HEK293 (cell line): Measurements from ENCODE around the gene SIL1.

Source experiments
- CTCF ChIP-seq: fragments of 450-650 bp; formaldehyde crosslinking; IDR thresholded peaks from 2 replicates; pipeline ENCODE4 v1.5.1; 2016; ENCODE audit warnings: missing biosample characterization, missing genetic modification characterization
- KLF1 ChIP-seq: fragments of 450-650 bp; formaldehyde crosslinking; IDR thresholded peaks from 2 replicates; pipeline ENCODE4 v1.5.1; 2016; ENCODE audit warnings: missing biosample characterization, missing genetic modification characterization
- KLF16 ChIP-seq: fragments of 450-650 bp; formaldehyde crosslinking; IDR thresholded peaks from 2 replicates; pipeline ENCODE4 v1.5.1; 2017; ENCODE audit warnings: missing biosample characterization, missing genetic modification characterization
- REST ChIP-seq: fragments of 450-650 bp; formaldehyde crosslinking; IDR thresholded peaks from 2 replicates; pipeline ENCODE4 v1.5.1; 2016; ENCODE audit warnings: missing biosample characterization, missing genetic modification characterization
- TSHZ1 ChIP-seq: fragments of 450-650 bp; formaldehyde crosslinking; IDR thresholded peaks from 2 replicates; pipeline ENCODE4 v1.5.1; 2016; ENCODE audit warnings: missing biosample characterization, missing genetic modification characterization, borderline replicate concordance
- YY1 ChIP-seq: fragments of 450-650 bp; formaldehyde crosslinking; IDR thresholded peaks from 2 replicates; pipeline ENCODE4 v1.5.1; 2018; ENCODE audit warnings: missing biosample characterization, missing genetic modification characterization
- ZBTB1 ChIP-seq: fragments of 450-650 bp; formaldehyde crosslinking; IDR thresholded peaks from 2 replicates; pipeline ENCODE4 v1.5.1; 2016; ENCODE audit warnings: missing biosample characterization, missing genetic modification characterization
- ZBTB11 ChIP-seq: fragments of 450-650 bp; formaldehyde crosslinking; conservative IDR thresholded peaks from 2 replicates; pipeline ENCODE4 v1.5.1; 2016; ENCODE audit warnings: low read depth, missing biosample characterization, missing genetic modification characterization
- ZNF114 ChIP-seq: fragments of 450-650 bp; formaldehyde crosslinking; IDR thresholded peaks from 2 replicates; pipeline ENCODE4 v1.5.0; 2017; ENCODE audit warnings: missing biosample characterization, missing genetic modification characterization
- ZNF202 ChIP-seq: fragments of 450-650 bp; formaldehyde crosslinking; IDR thresholded peaks from 2 replicates; pipeline ENCODE4 v1.5.1; 2016; ENCODE audit warnings: missing biosample characterization, missing genetic modification characterization, borderline replicate concordance
- ZNF398 ChIP-seq: fragments of 450-650 bp; formaldehyde crosslinking; IDR thresholded peaks from 2 replicates; pipeline ENCODE4 v1.5.1; 2017; ENCODE audit warnings: missing biosample characterization, missing genetic modification characterization
- ZNF423 ChIP-seq: fragments of 450-650 bp; formaldehyde crosslinking; IDR thresholded peaks from 2 replicates; pipeline ENCODE4 v1.5.1; 2016; ENCODE audit warnings: missing biosample characterization, missing genetic modification characterization
- ZNF501 ChIP-seq: fragments of 450-650 bp; formaldehyde crosslinking; IDR thresholded peaks from 2 replicates; pipeline ENCODE4 v1.5.1; 2016; ENCODE audit warnings: missing biosample characterization, missing genetic modification characterization
- ZSCAN18 ChIP-seq: fragments of 450-650 bp; formaldehyde crosslinking; IDR thresholded peaks from 2 replicates; pipeline ENCODE4 v1.5.1; 2016; ENCODE audit warnings: missing biosample characterization, missing genetic modification characterization

GRCh38 chr5:138934971-138935370, 263.2 kb downstream of the SIL1 start:
- no peak for TF ChIP-seq CTCF
- TF ChIP-seq REST (tag by site-specific recombination): no peak
- no peak for TF ChIP-seq KLF1 (tag by site-specific recombination)
- TF ChIP-seq TSHZ1 (tag by site-specific recombination): no peak
- TF ChIP-seq ZBTB1: no peak
- TF ChIP-seq ZNF114 (tag by site-specific recombination): no peak
- TF ChIP-seq ZSCAN18 (tag by site-specific recombination): no peak
- no peak for TF ChIP-seq YY1 (tag by site-specific recombination)
- no peak for TF ChIP-seq KLF16 (tag by site-specific recombination)
- TF ChIP-seq ZNF202: no peak
- no peak for TF ChIP-seq ZNF398 (tag by site-specific recombination)
- TF ChIP-seq ZNF423 (tag by site-specific recombination): no peak
- TF ChIP-seq ZNF501 (tag by site-specific recombination): no peak
- no peak for TF ChIP-seq ZBTB11 (tag by site-specific recombination)
